HG02885 (cell line): ENCODE measurements around the gene IL2RG.

Source experiments
- ATAC-seq: cut with Tn5 transposase; IDR thresholded peaks from one replicate; pipeline ENCODE4 v1.9.1; 2021; ENCODE audit warnings: mild to moderate bottlenecking; ENCODE audit not compliant: unreplicated experiment, poor library complexity

The IL2RG gene

GRCh38 chrX:71111921-71112431, 599 bp upstream of the IL2RG start:
- ATAC-seq, result peak; percentile 21

DNA sequence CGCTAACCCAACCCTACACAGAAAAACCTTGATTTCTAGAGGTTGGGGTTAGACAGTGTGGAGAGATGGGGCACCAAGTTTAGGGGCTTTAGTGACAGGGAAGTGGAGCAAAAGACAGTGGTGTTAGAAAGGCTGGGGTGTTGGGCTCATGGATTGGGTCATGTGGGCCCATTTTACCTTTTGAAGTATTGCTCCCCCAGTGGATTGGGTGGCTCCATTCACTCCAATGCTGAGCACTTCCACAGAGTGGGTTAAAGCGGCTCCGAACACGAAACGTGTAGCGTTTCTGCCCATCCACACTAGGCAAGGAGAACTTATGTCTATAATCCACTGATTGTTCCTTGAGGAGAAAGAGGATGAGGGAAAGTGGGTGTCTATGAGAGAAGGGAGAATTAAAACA, 2.3 kb downstream of the IL2RG start:
- ATAC-seq, result no peak

- no peak for ATAC-seq
Measured at GRCh38 chrX:71107762-71108360, 3.5 kb downstream of the IL2RG start.

DNA sequence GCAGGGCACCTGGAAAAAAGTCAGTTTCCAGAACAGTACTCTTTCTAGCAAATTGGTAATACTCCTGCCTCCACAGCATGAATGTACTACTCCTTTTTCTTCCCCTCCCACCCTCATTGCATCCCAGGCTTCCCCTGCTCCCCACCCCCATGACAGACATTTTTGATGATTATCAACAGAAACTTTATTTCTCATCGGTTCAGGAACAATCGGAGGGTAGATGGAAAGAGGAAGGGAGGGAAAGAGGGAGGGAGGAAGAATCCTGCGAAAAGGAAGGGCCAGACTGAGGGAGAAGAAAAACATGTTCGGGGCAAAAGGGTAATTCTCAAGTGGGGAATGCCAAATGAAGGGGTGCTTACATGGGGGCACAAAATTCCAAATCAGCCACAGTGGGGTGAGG, 4.1 kb downstream of the IL2RG start:
- no peak for ATAC-seq

DNA sequence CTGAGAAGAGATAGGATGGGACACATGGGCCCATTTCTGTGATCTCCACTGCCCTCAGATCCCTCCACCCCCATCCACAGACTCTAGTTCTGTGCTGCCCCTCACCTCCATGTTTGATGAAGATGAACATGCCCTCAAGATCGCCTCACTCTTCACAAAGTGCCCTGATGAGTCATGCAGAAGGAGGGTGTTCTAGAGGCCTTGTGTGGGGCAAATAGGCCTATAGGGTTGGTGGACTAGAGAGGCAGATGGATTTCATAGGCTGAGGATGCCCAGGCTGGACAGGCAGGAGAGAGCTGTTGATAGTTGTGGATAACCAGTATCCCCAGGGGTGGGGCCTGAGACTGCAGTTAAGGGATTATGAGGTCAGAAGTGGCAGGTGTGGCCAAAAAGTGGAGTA, 5.0 kb downstream of the IL2RG start, which contains the start of gene CXorf65:
Gene CXorf65 (minus strand): TSS at position 314 of the 400 bp plus-strand sequence. CDS start 184 bp downstream, at position 130.
- no peak for ATAC-seq

GRCh38 chrX:71105628-71106027, 5.7 kb downstream of the IL2RG start:
- no peak for ATAC-seq

DNA sequence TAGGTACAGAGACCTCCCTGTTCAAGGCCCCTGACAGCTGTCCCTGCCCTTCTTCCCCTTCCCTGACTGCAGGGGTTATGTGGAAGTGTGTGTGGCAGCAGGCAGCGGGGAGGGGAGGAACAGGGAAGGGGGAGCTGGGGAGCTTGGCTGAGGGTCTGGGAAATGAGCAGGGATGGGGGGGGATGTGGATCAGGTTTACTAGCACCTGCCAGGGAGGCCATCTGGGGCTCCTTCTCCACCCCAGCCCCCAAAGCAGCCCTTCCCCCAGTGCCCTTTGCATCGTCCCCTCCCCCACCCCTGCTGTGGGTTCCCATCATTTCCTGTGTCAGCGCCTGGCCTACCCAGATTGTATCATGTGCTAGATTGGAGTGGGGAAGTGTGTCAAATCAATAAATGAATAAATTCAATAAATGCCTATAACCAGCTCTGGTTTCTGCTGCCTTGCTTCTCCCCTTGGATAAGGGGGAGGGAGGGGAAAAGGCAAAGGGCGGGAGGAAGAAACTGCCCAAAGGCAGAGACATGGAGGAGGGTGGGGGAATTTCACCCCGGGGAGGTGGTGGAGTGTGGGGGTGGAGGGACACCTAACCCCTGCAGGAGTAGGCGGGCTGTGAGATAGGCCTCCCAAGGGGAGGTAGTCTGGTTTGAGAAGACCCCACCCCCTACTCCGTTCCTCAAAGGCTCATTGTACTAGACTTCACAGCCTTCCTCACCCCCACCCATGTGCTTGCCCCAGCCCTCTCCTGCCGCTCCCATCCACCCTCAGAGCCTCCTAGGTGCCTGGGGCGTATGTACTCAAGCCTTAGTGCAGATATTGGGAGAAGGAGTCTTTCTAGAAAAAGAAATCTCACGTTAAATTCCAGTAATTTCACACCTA, 8.0 kb downstream of the IL2RG start:
- ATAC-seq, result peak; percentile 36

- ATAC-seq, result no peak
Measured at GRCh38 chrX:71102292-71102691, 9.1 kb downstream of the IL2RG start.

- no peak for ATAC-seq
Measured at GRCh38 chrX:71100581-71101505, 10.5 kb downstream of the IL2RG start.

- ATAC-seq, result no peak
Measured at GRCh38 chrX:71099736-71100135, 11.6 kb downstream of the IL2RG start.

DNA sequence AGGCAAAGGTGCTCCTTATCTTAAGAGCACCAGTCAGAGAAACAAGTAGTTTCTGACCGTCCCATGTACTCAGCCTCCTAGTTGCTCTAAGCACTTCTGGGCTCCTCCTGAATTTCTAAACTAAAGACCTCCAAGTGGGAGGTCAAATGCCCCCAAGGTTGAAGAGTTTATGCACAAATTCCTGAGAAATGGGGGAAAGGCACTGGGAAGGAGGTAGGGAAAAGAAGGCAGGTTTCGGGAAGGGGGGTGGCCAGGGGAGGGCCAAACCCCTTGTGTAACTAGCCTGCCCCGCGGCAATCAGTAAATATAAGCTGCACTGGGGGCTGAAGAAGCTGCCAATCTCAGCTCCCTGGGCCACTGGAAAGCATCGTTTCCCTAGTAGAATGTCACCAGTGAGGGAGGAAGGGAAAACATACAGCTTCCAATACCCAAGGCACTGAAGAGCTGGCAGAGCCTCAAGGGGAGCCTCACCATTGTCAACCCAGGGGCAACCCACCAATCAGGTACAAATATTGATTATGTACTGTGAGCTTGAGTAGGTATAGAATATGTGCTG, 12.3 kb downstream of the IL2RG start:
- ATAC-seq, result no peak

- ATAC-seq, result peak; percentile 38
Measured at GRCh38 chrX:71098302-71098701, 13.1 kb downstream of the IL2RG start.

DNA sequence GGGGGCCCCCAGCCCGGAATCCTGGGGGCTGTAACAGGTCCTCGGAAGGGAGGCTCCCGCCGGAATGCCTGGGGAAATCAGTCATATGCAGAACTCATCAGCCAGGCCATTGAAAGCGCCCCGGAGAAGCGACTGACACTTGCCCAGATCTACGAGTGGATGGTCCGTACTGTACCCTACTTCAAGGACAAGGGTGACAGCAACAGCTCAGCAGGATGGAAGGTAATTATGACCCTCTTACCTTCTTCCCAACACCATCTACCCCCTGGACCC, 14.7 kb downstream of the IL2RG start:
- no peak for ATAC-seq

DNA sequence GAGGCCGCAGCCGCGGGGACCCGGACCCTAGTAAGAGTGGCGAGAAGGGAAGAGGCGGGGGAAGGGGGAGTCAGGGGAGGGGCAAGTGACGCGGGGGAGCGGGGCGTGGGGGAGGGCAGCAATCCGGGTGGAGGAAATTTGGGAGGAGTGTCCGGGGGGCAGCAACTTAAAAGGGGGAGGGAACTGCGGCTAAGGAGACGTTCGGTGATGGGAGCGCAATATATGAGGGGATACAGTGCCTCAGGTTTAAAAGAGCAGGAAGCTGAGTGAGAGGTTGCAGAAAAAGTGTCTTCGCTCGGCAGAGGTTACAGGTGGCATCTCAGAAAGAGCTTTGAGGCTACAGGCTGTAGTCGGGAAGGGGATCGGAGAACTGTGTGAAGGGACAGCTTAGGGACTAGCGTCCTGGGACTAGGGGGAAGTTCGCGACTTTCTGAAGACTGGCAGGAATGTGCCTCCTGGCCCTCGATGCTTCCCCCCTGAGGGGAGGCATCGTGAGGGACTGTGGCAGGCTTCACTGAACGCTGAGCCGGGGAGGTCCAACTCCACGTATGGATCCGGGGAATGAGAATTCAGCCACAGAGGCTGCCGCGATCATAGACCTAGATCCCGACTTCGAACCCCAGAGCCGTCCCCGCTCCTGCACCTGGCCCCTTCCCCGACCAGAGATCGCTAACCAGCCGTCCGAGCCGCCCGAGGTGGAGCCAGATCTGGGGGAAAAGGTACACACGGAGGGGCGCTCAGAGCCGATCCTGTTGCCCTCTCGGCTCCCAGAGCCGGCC, 15.2 kb downstream of the IL2RG start:
- peak; percentile 23 for ATAC-seq

- peak; percentile 94 for ATAC-seq
Measured at GRCh38 chrX:71095555-71095980, 15.8 kb downstream of the IL2RG start, which contains the start of gene FOXO4. FOXO4 (plus strand) TSS chrX:71095851; CDS start chrX:71096529, 678 bp downstream.

- no peak for ATAC-seq
Measured at GRCh38 chrX:71095033-71095432, 16.3 kb downstream of the IL2RG start.

GRCh38 chrX:71091263-71091662, 20.1 kb downstream of the IL2RG start:
- no peak for ATAC-seq

GRCh38 chrX:71085900-71086299, 25.5 kb downstream of the IL2RG start:
- ATAC-seq, result no peak

GRCh38 chrX:71082822-71083221, 28.6 kb downstream of the IL2RG start:
- ATAC-seq, result no peak
